Measurements from ENCODE around the gene GJA4.
"Not testable (repeated sequence)": the region's sequence is repeated elsewhere in the genome, so short reads cannot be mapped to it uniquely, and the experiment has no call there.

Gene GJA4

DNA sequence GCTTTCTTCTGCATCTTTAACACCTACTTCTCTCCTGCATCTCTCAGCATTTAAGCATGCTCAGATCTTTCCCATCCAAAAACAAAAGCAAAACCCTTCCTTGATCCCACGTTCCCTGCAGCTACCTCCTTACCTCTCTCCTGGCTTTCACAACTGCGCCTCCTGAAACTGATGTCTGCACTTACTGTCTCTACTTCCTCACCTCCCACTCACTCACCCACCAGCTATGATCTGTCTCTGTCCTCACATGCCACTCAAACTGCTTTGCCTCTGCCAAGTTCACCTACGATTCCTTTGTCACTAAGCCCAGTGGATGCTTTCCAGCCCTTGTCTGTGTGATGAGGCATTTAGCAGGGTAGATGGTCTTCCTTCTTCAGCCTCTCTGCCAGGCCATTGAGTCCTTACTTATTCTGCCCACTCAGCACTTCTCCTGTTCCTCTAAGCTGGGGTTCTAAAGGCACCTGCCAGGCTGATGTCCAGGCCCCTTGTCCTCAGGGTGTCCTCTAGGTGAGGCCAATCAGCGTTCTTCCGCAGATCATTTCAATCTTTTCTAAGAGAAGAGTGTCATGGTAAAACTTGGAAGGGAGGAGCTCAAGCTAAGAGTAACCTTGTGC lies 21.8 kb upstream of the GJA4 start:
- no peak for DNase-seq

GRCh38 chr1:34771573-34772371 lies 21.0 kb upstream of the GJA4 start:
- DNase-seq = no peak

- DNase-seq = not testable (repeated sequence)
Measured at GRCh38 chr1:34773114-34773513, 19.7 kb upstream of the GJA4 start.

DNA sequence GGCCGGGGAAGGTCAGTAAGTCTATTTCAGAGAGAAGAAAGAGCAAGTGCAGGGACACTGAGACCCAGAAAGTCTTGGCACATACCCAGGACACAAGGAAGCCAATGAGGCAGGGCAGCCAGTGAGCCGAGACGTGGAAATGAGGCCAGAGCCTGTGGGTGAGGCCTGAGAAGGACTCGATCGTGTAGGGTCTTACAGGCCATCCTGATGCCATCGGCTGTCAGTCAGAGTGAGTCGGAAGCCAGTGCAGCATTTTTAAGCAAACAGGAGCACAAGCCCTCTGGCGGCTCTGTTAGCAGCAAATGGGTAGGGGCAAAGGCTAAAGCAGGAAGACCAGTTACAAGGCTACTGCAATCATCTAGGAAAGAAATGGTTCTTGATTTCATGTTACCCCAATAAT lies 17.8 kb upstream of the GJA4 start:
- DNase-seq = no peak

GRCh38 chr1:34776911-34777310 lies 15.9 kb upstream of the GJA4 start:
- no peak for DNase-seq

DNA sequence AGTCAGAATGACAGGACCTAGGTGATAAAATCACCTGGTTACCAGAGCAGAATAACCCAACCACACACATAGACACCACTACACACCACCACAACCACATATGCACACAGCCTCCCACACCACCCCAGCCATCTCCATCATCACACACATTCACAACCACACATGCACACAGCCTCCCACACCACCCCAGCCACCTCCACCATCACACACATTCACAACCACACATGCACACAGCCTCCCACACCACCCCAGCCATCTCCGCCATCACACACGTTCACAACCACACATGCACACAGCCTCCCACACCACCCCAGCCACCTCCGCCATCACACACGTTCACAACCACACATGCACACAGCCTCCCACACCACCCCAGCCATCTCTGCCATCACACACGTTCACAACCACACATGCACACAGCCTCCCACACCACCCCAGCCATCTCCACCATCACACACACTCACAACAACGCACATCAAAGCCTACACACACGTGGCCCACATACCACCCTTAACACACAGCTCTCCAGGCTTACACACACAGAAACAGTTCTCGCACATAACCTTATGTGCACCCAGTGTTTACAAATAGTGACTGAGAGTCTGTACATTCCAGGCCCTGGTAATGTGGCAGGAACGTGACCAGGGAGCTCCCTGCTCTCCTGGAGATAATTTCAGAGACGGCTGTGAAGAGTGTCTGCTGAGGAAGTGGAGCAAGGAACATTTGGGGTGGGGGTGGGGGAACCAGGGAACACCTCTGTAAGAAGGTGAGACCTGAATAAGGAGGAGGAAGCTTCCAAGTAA lies 15.1 kb upstream of the GJA4 start:
- no peak for DNase-seq

DNA sequence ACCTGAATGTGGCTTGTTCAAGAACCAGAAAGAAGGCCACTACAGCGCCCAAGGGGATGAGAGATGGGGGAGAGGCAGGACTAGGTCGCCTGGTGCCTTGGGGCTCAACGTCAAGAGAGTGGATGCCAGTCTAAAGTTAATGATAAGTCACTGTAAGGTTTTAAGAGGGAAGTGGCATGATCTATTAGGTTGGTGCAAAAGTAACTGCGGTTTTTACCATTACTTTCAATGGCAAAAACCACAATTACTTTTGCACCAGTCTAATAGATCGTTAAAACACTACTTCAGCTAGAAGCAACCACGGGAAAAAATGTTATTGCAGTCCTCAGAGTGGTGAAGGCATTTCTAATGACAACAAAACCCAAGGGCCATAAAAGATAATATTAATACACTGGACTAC lies 14.4 kb upstream of the GJA4 start:
- DNase-seq = no peak

GRCh38 chr1:34779005-34779404 lies 13.8 kb upstream of the GJA4 start:
- DNase-seq = no peak

DNA sequence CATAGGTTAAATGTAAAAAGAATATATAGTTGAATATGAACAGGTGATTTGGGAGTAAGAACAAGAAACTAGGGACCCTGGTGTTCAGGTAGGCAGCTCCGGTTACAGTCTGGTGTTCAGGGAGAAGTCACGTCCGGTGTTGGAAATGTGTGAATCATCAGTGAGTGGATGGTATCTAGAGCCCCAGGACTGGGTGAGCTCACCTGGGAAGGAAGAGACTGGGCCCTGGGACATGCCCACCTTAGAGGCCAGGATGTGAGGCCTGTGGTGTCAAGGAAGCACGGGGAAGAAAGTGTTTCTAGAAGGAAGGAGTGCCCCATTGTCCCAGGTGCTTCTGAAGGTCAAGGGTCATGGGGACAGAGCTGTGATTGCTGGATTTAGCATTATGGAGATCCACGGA lies 13.3 kb upstream of the GJA4 start:
- no peak for DNase-seq

DNA sequence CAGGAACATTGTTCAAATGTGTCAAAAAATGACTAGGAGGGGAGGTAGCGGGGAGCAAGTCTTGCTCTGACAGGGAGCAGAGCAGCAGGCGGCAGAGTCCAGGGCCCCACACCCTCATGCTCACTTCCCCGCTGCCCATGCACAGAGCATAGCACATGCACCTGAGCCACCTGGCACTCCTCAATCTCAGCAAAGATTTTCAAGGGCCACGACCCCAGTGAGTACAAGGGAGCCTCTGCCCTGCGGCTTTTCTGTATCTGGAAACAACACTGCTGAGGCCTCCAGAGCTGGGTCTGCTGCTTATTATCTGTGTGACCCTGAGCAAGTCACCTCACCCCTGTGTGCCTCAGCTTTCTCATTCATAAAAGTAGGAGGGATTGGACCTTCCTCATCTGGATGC lies 12.8 kb upstream of the GJA4 start:
- DNase-seq = no peak

- no peak for DNase-seq
Measured at GRCh38 chr1:34780528-34780927, 12.3 kb upstream of the GJA4 start.

DNA sequence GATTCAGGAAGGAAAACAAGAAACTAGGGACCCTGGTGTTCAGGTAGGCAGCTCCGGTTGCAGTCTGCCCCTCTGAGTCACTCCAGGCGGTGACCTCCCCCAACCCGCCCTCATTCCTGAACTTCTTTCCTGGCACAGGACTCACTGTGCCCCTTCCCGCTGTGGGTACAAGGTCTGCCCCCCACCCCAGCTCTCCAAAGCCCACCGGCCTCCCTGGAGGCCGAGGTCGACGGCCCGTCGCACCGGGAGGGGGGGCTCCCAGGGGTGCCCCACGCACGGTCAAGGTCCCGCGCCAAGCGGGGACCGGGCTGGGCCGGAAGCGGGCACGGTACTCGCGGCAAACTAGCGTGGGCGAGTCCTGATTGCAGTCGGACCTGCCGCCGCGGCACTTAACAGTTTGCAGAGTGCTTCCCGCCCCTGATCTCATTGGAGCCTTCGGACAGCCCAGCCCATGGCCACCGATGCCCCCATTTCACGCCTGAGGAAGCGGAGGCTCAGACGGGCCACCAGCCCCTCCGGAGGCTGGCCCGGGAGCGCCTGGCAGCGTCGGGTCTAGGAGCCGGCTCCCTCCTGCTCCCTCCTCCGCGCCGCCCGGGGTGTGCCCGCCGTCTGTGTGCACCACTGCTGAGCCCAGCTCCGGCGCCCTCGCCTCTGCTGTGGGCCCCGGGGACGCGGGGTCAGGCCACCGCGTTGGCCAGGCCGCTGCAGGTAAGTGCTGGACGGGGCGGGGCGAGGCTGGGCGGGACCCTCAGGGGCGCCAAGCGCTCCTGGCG lies 11.5 kb upstream of the GJA4 start, which contains the start of gene GJB3:
Gene GJB3, plus strand, starts transcription at position 144 of the 773 bp plus-strand sequence. CDS start 3,549 bp downstream, outside the sequence.
- DNase-seq = no peak

DNA sequence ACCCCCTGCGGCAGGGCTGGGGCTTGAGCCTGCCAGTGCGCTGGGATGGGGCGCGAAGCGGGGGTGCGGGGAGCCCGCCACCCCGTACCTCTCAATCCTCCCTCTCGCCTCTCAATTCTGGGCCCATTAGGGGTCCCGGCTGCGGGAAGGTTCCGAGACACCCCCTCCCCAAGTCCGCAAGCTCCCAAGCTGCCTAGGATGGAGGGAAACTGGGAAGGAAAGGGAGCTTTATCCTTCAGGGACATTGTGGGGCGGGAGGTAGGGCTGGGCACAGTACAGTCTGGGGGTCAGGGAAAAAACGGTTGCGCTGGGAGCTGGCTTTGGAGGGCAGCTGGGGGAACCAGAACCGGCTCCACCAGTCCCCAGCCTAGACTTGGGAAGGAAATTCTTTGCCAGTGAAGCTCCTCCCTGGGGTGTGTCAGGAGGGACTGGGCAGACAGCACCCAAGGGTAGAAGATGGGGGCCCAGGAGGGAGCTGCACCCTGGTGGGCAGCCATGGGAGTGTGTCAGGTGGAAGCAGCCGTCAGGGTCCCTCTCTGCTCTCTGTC lies 10.9 kb upstream of the GJA4 start:
- DNase-seq = no peak

- no peak for DNase-seq
Measured at GRCh38 chr1:34784751-34785221, 8.0 kb upstream of the GJA4 start.

DNA sequence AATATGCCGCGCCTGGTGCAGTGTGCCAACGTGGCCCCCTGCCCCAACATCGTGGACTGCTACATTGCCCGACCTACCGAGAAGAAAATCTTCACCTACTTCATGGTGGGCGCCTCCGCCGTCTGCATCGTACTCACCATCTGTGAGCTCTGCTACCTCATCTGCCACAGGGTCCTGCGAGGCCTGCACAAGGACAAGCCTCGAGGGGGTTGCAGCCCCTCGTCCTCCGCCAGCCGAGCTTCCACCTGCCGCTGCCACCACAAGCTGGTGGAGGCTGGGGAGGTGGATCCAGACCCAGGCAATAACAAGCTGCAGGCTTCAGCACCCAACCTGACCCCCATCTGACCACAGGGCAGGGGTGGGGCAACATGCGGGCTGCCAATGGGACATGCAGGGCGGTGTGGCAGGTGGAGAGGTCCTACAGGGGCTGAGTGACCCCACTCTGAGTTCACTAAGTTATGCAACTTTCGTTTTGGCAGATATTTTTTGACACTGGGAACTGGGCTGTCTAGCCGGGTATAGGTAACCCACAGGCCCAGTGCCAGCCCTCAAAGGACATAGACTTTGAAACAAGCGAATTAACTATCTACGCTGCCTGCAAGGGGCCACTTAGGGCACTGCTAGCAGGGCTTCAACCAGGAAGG lies 7.4 kb upstream of the GJA4 start:
- DNase-seq = no peak

- no peak for DNase-seq
Measured at GRCh38 chr1:34785875-34786470, 6.8 kb upstream of the GJA4 start.

- peak; percentile 67 for DNase-seq
Measured at GRCh38 chr1:34786521-34787325, 6.1 kb upstream of the GJA4 start.

DNA sequence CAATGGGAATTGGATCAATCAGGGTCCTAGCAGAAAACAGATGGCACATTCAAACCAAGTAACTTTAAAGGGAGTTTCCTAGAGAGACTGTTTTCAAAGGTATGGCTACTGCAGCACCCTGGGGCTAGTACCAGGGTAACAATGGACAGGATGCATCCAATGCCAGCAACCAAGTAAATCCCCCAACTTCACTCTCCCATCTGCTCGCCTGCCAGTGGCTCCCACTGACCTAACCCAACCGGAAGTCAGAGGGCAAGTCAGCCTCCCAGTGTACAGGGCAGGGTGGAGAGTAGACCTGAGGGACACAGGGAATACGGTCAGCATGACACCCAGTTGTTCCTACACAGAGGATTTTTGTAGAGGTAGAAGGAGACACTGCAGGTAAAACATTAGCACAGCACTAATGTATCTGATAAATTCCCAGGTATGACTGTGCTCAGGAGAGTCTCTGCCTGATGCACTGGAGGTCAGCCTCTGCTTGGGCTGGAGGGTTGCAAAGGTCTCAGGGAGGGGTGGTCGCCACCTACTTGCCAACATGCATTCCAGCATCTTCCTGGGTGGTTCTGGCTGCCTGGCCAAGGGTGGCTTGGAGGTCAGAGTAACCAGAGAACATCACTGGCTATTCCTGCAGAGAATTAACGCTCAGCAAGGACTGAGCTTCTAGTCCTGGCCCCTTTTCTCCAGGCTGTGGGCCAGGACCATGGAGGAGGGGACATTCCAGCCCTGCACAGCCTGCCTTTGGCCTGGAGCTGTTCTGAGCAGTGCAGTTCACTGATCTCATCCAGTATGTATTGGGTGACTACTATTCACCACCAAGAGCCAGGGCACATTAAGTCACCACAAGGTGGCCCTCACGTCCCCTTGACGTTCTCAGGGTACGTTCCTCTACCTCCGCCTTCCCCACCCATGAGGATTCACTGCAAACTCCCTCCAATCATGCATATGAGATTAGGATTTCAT lies 5.1 kb upstream of the GJA4 start:
- DNase-seq = no peak

GRCh38 chr1:34790985-34791384 lies 1.8 kb upstream of the GJA4 start:
- no peak for DNase-seq

Measured in NCI-H2171 treated with DMSO at 0.1 percent for 48 hours (cell line).